Stimulated activated CD4-positive, alpha-beta T cell treated with anti-CD3 and anti-CD28 coated beads, Interleukin-4, amount 100 ng/mL, for 48 hours (primary cell): Measurements from ENCODE around the gene PHF2.
"Not testable (repeated sequence)": the region's sequence is repeated elsewhere in the genome, so short reads cannot be mapped to it uniquely, and the experiment has no call there.

ENCODE experiments used
- DNase-seq, 2 donors: peaks; one replicate each; pipeline ENCODE4 v3.0.0-alpha.2; 2020; ENCODE audit warnings: low read depth in 2 of 2

The PHF2 gene

DNA sequence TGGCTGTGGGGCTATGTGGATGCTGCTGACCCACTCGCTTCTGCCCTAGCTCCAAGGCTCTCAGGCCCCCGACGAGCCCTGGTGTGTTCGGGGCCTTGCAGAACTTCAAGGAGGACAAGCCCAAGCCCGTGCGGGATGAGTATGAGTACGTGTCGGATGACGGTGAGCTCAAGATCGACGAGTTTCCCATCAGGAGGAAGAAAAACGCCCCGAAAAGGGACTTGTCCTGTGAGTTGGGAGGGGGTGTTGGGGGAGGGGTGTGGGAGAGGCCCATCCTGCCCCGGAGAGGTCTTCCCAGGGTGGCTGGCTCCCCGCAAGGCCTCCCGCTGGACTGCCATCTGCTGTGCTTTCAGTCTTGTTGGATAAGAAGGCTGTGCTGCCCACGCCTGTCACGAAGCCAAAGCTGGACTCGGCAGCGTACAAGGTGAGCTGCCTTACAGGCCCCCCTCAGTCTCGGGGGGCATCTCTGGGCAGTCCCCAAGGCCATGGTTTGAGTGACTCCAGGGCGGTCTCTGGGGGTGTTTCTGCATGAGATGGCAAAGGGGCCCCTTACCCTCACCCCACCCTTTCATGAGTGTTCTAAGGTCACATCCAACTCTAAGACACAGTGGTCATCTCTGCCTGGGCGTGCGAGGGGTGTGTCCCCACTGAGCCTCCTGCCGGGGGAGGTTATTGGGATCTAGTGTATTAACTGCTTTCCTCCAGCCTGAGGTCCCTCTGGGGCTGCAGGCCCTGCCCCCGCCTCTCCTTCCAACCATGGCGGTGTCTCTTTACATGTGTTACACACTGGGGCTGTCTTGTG lies 89.5 kb downstream of the PHF2 start:
- no peak for DNase-seq

DNA sequence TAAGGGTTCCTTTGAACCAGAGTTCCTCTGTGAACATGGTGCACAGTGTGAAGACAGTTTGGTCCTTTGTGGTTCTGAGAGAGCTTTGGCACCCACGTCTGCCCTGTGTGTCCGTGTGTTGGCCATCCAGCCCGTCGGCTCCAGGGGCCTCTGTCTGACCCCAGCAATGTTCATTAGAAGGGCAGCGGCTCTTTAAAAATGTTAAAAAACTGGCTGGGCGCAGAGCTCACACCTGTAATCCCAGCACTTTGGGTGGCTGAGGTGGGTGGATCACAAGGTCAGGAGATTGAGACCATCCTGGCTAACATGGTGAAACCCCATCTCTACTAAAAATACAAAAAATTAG lies 90.0 kb downstream of the PHF2 start:
- DNase-seq = not testable (repeated sequence)

GRCh38 chr9:93667006-93667405 lies 90.6 kb downstream of the PHF2 start:
- no peak for DNase-seq

DNA sequence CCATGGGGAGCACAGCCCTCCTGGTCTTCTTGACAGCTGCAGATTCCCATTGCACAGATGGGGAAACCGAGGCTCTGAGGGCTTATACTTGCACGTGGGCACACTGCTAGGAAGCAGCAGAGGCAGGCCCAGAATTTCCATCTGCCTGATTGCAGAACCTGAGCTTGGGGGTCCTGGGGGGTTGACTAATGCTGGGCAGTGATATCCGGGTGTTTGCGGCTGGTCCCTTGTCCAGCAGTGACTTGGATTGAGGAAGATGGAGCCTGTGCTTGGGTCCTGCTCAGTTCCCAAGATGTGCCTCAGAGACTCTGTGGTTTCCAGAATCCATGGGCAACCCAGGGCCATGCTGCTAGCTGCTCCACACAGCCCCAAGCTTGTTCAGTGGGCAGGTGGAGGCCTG lies 91.2 kb downstream of the PHF2 start:
- DNase-seq = no peak

GRCh38 chr9:93668261-93668871 lies 92.0 kb downstream of the PHF2 start:
- no peak for DNase-seq

DNA sequence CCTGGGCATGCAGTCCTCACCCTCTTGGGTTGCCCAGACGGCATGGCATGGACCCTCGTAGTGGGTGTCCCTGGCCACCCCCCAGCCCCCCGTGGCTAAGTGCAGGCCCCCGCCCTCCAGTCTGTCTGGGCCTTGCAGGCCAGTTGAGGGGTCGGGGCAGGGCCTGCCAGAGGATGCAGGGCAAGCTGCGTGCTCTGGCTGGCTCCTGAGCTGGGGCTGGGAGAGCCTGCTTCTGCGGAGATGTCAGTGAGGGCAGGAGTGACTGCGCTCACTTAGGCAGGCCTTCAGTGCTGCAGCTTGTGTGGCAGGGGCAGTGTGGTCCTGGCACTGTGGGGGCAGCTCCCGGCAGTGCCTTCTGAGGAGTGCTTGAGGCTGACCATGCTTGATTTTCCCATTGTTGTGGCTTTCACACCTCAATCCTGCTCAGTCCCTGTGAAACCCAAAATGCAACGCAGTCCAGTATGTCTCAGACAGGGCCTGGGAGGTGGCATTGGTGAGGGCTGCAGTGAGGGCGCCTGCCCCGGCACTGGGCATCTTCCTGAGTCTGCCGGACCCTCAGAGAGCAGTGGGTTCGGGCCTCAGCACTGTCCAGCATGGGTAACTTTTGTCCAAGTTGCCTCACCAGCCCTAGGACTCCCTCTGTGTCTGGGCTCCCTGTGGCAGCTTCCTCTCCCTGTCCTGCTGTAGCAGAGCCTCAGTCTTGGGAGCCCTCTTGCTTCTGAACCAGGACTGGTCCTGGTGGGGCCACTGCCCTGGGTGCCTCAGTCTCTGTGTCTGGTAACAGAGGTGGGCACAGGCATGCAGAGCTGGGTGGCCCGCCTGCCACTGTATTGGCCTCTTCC lies 93.0 kb downstream of the PHF2 start:
- no peak for DNase-seq

GRCh38 chr9:93669958-93670207 lies 93.5 kb downstream of the PHF2 start:
- DNase-seq = no peak

GRCh38 chr9:93670208-93671019 lies 94.0 kb downstream of the PHF2 start:
- no peak for DNase-seq

DNA sequence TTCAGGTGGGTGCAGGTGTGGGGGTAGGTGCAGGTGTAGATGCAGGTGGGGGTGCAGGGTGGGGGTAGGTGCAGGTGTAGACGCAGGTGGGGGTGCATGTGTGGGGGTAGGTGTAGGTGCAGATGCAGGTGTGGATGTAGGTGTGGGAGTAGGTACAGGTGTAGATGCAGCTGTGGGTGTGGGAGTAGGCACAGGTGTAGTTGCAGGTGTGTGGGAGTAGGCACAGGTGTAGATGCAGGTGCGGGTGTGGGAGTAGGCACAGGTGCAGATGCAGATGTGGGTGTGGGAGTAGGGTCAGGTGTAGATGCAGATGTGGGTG lies 94.6 kb downstream of the PHF2 start:
- DNase-seq = no peak

GRCh38 chr9:93672330-93673020 lies 96.1 kb downstream of the PHF2 start:
- DNase-seq = not testable (repeated sequence)

DNA sequence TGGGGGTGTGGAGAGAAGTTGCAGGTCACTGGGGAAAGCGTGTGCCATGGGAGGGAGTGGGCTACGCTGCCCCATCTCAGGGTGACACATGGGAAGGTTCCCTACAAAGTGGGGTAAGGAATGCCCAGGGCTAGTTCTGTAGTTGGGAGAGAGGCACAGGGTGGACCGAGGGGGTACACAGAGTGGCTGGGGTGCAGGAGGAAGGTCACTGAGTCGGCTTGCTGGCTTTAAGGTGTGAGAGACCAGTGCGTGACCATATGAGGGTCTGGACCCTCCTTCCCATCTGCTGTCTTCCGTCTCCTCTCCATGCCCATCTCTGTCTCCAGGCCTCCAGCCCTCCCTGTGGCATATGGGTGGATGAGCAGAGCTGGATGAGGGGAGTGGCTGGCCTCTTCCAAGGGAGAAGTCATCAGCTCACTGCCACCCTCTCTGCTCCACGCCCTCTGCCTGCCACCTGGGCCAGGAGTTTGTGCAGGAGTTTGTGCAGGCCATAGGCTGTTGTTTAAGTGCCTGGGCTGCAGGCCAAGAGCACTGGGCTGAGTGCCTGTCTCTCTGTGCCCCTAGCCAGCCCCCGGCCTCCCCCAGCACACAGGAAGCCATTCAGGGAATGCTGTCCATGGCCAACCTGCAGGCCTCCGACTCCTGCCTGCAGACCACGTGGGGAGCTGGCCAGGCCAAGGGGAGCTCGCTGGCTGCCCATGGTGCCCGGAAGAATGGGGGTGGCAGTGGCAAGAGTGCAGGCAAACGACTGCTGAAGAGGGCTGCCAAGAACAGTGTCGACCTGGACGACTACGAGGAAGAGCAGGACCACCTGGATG lies 96.8 kb downstream of the PHF2 start:
- DNase-seq = no peak

DNA sequence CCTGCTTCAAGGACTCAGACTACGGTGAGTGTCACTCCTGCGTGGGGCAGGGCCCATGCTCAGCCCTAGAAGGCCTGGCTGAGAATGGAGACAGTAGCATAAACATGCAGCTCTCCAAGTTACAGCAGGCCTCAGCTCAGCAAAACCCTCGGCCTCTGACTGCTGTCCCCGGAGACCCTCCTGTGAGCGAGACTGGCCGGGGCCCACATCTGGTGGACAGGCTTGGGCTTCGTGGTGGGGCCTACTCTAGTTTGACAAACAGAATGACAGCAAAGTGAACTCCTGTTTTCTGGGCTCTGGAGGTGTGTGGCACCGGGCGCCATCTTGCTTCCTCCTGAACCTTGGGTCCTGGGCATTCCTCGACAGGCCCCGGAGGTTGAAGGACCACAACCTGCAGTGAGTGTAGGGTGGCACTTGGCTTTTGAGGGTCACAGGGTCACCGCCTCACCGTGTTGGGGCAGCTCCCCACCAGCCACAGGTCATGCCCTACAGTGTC lies 97.5 kb downstream of the PHF2 start:
- DNase-seq = no peak

DNA sequence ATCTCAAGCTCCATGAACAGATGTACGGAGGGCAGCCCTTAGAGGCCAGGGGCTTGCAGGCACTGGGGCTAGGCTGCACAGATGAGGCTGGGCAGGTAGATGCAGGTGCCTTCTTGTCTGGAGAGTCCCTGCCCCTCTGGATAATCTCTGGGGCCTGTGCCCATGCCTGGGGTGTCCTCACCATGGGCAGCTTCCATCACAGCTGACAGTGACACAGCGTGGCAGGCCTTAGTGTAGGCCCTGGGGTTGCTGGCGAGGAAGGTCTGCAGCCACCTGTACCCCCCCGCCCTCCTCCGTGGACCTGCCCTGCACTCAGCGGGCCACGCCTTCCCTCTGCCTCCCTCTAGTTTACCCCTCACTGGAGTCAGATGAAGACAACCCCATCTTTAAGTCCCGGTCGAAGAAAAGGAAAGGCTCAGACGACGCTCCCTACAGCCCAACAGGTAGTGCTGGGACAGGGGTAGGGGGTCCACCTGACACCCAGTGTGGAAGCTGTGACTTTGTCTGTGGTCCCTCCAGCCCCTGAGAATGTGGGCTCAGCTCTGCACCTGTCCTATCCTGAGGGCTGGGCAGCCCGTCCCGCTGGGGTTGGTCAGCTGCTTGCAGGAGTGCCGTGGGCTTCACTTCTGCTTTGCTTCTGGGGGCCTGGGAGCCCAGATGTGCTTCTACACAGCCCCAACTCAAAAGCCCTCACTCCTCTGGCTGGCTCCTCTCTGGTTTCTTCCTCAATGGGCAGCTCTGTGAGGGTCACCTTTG lies 98.4 kb downstream of the PHF2 start:
- no peak for DNase-seq

DNA sequence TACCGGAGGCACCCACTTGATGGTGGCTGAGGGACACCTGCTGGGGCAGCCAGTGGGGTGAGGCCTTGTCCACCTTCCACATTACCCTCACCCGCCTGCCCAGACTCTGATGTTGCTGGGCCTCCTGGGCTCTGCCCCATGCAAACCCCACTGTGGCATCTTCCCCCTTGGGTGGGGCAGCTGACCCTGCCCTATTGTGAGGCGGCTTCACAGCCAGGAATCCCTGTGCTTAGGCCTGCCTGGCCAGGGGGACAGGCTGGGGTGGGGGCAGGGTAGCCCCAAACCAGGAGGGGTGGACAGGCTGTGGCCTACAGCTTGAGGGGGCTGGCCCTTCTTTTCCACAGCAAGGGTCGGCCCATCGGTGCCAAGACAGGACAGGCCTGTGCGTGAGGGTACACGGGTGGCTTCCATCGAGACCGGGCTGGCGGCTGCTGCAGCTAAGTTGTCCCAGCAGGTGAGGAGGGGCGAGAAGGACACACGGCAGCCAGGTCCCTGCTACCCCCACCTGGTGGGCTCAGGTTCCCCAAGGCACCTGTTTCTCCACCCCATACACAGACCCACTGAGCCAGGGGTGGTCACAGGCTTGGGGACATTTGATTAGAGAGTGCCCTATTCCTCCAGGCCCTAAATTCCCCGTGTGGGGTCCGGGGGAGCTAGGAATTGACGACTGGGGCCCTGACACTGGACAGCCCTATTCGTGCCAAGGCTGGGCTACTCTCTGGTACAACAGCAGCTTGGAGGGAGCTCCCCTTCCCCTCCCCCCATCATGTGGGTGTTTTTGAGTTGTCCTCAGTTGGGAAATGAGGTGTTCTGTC lies 99.2 kb downstream of the PHF2 start:
- DNase-seq = no peak

DNA sequence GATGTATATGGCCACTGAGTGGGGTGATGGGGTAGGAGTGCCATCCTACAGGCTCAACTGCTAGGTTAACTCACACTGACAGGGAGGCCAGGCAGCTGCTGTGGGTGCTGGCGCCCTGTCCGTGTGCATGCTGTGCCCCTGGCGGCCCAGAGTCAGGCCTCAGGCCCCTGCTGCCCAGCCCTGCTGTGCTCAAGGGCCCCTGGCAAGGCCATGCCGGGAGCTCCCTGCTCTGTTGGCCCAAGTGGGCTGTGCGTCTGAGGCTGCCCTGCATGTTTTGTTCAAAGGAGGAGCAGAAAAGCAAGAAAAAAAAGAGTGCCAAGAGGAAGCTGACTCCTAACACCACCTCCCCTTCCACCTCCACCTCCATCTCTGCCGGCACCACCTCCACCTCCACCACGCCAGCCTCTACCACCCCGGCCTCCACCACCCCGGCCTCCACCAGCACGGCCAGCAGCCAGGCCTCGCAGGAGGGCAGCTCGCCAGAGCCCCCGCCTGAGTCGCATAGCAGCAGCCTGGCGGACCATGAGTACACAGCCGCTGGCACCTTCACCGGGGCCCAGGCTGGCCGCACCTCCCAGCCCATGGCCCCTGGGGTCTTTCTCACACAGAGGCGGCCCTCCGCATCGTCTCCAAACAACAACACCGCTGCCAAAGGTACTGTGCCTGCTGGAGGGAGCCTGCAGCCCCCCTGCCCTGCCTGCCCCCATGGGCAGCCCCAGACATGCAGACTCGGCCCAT lies 100.1 kb downstream of the PHF2 start:
- DNase-seq = no peak

- no peak for DNase-seq
These were observed 100.7 kb downstream of the PHF2 start for GRCh38 chr9:93677048-93677571.

DNA sequence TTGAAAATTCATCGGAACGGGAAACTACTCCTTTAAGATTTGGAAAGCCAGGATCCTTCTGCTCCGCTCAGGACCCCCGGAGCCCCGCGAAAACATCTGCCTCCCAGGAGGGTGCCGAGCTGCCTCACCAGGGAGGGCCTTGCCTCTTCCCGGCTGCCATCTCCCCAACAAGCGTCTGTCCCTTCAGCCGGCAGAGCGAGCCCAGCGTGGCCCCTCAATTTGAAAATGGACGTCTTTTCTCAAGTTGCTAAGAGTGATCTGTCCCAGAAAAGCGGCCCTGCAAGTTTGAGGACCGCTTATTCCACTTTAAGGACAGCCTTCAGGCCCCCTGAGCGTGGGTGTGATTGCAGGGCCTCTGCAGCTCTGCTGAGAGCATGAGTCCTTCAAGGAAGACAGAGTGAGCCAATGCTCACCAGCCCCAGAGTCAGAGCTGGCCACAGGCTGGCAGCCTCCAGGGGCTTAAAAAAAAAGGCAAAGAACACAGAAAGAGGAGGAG lies 101.3 kb downstream of the PHF2 start:
- DNase-seq = no peak
